Colonic mucosa (tissue), 4 donors: ENCODE results near the gene NPR2. TPM values are rescaled to one million over a fixed set of nuclear protein-coding genes. Genes with fewer than 3 reads are reported as not detected.

Experiments used
- DNase-seq: peaks from one replicate; pipeline ENCODE4 v3.0.0-alpha.2; 2020
- H3K27ac ChIP-seq: fragments of 200-600 bp; one replicate; pipeline ENCODE4 v1.8.0; 2021
- H3K27me3 ChIP-seq: fragments of 200-600 bp; one replicate; pipeline ENCODE4 v1.8.0; 2021
- H3K36me3 ChIP-seq: fragments of 200-600 bp; one replicate; pipeline ENCODE4 v1.8.0; 2021
- H3K4me1 ChIP-seq: fragments of 200-600 bp; one replicate; pipeline ENCODE4 v1.8.0; 2021; ENCODE audit warnings: mild to moderate bottlenecking
- H3K4me3 ChIP-seq: fragments of 200-600 bp; one replicate; pipeline ENCODE4 v1.8.0; 2021
- H3K9ac ChIP-seq, 2 donors: one replicate each; pipeline ENCODE4 v1.7.0; 2013; ENCODE audit warnings: control low read depth in 2 of 2, low read depth in 2 of 2, low read length in 2 of 2
- H3K9me3 ChIP-seq: fragments of 200-600 bp; one replicate; pipeline ENCODE4 v1.8.0; 2021
- intact Hi-C: fragments of 100-400 bp; cut with DNase I; formaldehyde crosslinking; loops from one replicate; pipeline ENCODE4 v1.14.1; 2022
- total RNA-seq, 2 donors: library from RNA; stranded (reverse); fragmentation: NEBNext Ultra II Directional in 1 of 2; extraction: Animal tissue kit (Norgen Biotek cat#: 25700) in 1 of 2; gene quantifications; one replicate each; pipeline ENCODE4 v1.2.1, GENCODE V29; 2021
- TF ChIP-seq, protein P1 (sequence below): fragments of 200-600 bp; IDR thresholded peaks from one replicate; pipeline ENCODE4 v1.8.0; 2022; ENCODE audit warnings: antibody characterized with exemption, mild to moderate bottlenecking
- donor health status: healthy.
- donor health status: DM: no; HTN: no; CAD: no.
- donor health status: DM: no; HTN: no; CAD: no.

Gene NPR2
- total RNA-seq, 2 donors from 2014 or later, result 7.0 to 9.7 TPM

DNA sequence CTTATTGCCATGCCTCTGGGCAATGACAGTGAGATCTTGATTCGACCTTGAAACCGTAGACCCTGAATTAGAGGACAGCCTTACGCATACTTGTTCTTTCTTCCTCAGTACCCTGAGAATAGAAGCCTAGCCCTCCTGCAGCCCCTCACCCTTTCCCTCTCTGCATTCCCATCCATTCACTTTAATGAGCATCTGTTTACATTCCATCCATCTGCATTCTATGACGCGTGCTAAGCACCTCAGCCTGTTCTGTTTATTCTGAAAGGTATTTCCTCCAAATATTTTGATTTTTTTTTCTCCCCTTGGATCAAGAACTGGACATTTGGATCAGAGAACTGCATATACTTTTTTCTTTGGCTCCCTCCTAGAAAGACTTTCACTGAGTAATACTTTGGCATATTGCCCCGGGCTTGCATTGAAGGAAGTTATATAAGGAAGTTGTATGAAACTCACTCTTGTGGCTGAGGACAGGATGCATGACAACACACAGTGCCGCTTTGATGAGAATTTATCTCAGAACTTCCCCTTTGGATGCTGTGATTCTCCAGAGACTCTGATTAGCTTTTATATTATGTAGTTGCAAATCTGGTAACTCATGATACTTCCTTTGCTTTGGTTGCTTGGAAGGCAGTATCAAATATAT, 53.4 kb downstream of the NPR2 start:
- H3K27ac ChIP-seq, result peak overlapping the region; percentile 26
- H3K36me3 ChIP-seq, result no peaks in the 10 kb centered on the region
- H3K9me3 ChIP-seq, result no peaks in the 10 kb centered on the region
- intact Hi-C loops, result no loop called here
- peak overlapping the region in 1 of 2 donors; percentile 21 for H3K9ac ChIP-seq
- no peaks in the 10 kb centered on the region for H3K27me3 ChIP-seq
- no peak overlapping the region for H3K4me3 ChIP-seq
- peak; percentile 73 for DNase-seq
- TF ChIP-seq, protein P1, sequence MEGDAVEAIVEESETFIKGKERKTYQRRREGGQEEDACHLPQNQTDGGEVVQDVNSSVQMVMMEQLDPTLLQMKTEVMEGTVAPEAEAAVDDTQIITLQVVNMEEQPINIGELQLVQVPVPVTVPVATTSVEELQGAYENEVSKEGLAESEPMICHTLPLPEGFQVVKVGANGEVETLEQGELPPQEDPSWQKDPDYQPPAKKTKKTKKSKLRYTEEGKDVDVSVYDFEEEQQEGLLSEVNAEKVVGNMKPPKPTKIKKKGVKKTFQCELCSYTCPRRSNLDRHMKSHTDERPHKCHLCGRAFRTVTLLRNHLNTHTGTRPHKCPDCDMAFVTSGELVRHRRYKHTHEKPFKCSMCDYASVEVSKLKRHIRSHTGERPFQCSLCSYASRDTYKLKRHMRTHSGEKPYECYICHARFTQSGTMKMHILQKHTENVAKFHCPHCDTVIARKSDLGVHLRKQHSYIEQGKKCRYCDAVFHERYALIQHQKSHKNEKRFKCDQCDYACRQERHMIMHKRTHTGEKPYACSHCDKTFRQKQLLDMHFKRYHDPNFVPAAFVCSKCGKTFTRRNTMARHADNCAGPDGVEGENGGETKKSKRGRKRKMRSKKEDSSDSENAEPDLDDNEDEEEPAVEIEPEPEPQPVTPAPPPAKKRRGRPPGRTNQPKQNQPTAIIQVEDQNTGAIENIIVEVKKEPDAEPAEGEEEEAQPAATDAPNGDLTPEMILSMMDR, result no peak
- H3K4me1 ChIP-seq, result peaks cover 8% of the 10 kb centered on the region

DNA sequence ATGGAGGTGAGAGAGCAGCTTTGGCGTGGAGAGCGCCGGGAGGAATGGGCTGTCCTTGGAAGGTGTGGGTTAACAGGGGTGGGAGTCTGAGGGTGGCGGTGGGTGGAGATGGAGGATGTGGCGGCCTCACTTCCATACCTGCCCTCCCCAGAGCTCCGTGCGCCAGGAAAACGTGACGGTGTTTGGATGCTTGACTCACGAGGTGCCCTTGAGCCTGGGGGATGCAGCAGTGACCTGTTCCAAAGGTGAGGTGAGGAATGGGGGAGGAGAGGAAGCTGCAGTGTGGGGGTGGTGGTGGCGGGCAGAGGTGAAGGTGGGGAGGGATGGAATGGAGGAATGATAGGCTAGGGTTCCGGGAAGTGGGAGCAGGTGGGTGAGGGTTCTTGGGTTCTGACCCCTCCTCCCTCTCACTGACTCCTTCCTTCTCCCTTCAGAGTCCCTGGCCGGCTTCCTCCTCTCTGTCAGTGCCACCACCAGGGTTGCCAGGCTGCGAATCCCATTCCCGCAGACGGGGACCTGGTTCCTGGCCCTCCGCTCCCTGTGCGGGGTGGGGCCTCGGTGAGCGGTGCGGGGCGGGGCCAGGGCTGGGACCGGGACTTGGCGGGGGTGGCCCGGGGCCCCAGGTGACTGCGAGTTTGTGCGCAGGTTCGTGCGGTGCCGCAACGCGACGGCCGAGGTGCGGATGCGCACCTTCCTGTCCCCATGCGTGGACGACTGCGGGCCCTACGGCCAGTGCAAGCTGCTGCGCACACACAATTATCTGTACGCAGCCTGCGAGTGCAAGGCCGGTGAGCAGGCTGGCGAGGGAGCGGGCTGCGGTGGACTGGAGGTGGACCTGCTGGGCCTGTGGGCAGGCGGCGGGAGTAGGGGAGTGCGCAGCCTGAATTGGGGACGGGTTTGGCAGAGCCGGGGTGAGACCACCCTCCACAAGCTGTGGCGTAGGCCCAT, 54.7 kb downstream of the NPR2 start:
- intact Hi-C loops, result no loop called here
- peak overlapping the region; percentile 26 for H3K27ac ChIP-seq
- H3K4me1 ChIP-seq, result peaks cover 8% of the 10 kb centered on the region
- no peaks in the 10 kb centered on the region for H3K27me3 ChIP-seq
- H3K9ac ChIP-seq, result peak overlapping the region in 1 of 2 donors; percentile 4
- no peak overlapping the region for H3K4me3 ChIP-seq
- H3K9me3 ChIP-seq, result no peaks in the 10 kb centered on the region
- no peaks in the 10 kb centered on the region for H3K36me3 ChIP-seq
- DNase-seq, result no peak
- TF ChIP-seq, protein P1, result no peak

DNA sequence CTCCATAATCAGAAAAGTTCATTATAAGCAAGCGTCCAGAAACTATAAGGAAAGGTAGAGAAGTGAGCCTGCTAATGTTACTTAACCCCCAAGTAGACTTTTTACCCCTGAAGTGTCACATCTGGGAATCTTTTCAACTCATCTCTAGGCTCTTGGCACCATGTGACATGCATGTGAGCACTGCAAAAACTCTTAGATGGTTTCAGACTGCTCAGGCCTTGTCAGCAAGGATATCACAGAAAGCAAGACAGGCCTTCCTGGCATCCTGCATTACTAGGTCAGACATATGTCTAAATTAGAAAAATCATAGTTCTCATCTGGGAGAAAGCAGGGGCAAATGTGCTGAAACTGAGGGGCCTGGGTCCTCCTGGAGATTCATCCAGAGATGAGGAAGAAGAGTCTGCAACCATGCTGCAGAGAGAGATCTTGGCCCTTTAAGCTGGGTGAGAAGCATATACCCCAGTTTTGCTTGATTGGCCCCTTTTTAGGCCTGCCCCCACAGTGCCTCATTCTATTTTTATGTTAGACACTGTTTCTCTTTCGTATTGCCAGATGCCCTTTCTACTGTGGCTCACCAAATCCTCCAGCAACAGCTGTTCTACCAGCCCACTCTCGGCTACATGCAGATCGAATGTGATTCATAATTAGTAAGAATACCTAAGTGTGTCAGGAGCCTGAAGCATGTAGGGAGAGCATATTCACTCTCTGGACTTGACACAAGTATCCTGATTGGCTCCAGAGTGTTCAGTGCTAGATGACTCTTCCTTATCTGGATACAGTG, 56.6 kb downstream of the NPR2 start:
- no peak for DNase-seq
- no peak overlapping the region for H3K4me3 ChIP-seq

DNA sequence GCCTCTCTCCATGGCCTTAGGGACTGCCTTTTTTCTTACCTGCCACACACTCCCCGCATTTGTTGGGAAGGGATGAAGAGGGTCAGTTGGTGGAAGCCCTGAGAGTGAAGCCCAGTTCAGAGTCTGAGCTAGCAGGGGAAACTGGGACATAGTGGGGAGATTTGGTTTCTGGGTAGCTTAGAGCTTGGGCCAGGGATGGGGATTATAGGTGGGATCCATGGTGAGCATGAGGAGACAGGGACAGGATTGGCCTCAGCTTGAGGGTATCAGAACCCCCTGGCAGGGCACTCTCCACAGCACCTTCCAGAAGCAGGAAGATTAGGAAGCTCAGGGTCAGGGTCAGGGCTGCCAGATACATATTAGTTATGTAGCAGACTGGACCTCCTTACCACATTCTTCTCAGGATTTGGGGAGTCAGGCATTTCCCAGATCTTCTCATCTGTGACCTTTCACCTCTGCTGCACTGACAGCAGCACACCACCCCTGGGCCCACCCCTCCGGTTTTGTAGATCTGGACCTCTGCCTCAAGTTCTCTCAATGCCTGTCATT, 61.0 kb downstream of the NPR2 start:
- Histone ChIP-seq H3K9ac (no peak overlapping the region), H3K36me3 (no peaks in the 10 kb centered on the region), H3K9me3 (no peaks in the 10 kb centered on the region), H3K4me1 (no peaks in the 10 kb centered on the region), H3K27me3 (no peaks in the 10 kb centered on the region), H3K27ac (no peak overlapping the region), H3K4me3 (no peak overlapping the region)
- TF ChIP-seq, protein P1, result no peak
- DNase-seq, result peak; percentile 7
- intact Hi-C loops, result no loop called here

More for the DNA sequence above, 56.6 kb downstream of the NPR2 start:
- Histone ChIP-seq H3K27ac (no peak overlapping the region), H3K4me1 (peaks cover 4% of the 10 kb centered on the region), H3K27me3 (no peaks in the 10 kb centered on the region), H3K36me3 (no peaks in the 10 kb centered on the region), H3K9ac (no peak overlapping the region), H3K9me3 (no peaks in the 10 kb centered on the region)
- TF ChIP-seq, protein P1, result no peak
- intact Hi-C loops, result no loop called here
